Measurements from ENCODE around the gene AFMID.
"Not testable (repeated sequence)": the region's sequence is repeated elsewhere in the genome, so short reads cannot be mapped to it uniquely, and the experiment has no call there.

AFMID gene

GRCh38 chr17:78154903-78155811 is 32.0 kb upstream of the AFMID start:
- DNase-seq = no peak

GRCh38 chr17:78159575-78160158 is 27.5 kb upstream of the AFMID start:
- no peak for DNase-seq

GRCh38 chr17:78163881-78164747 is 23.0 kb upstream of the AFMID start:
- no peak for DNase-seq

- DNase-seq = no peak
Measured at GRCh38 chr17:78164748-78165607, 22.2 kb upstream of the AFMID start.

- no peak for DNase-seq
Measured at GRCh38 chr17:78166416-78166815, 20.7 kb upstream of the AFMID start.

GRCh38 chr17:78168242-78168902 is 18.8 kb upstream of the AFMID start, which contains the start of gene SYNGR2:
Gene SYNGR2, plus strand, starts transcription at chr17:78168581. Its CDS starts 36 bp downstream, at chr17:78168617.
- peak; percentile 87 for DNase-seq

GRCh38 chr17:78168903-78169793 is 18.0 kb upstream of the AFMID start:
- DNase-seq = peak; percentile 66

GRCh38 chr17:78170692-78171590 is 16.2 kb upstream of the AFMID start:
- no peak for DNase-seq

- not testable (repeated sequence) for DNase-seq
Measured at GRCh38 chr17:78171591-78172248, 15.4 kb upstream of the AFMID start.

- DNase-seq = no peak
Measured at GRCh38 chr17:78172249-78173051, 14.7 kb upstream of the AFMID start.

- DNase-seq = no peak
Measured at GRCh38 chr17:78173097-78173715, 14.0 kb upstream of the AFMID start.

- no peak for DNase-seq
Measured at GRCh38 chr17:78174346-78174869, 12.8 kb upstream of the AFMID start.

- no peak for DNase-seq
Measured at GRCh38 chr17:78174870-78175642, 12.1 kb upstream of the AFMID start.

- DNase-seq = no peak
Measured at GRCh38 chr17:78175643-78175981, 11.6 kb upstream of the AFMID start.

GRCh38 chr17:78176548-78177025 is 10.6 kb upstream of the AFMID start:
- peak; percentile 73 for DNase-seq

GRCh38 chr17:78179372-78179771 is 7.8 kb upstream of the AFMID start:
- no peak for DNase-seq
